ENCODE measurements around the gene PAXIP1. TPM values are rescaled to one million over a fixed set of nuclear protein-coding genes. Genes with fewer than 3 reads are reported as not detected.
A peak's percentile ranks its signal among the peaks of the same experiment; 100 is the strongest.

The PAXIP1 gene
- total and polyA plus RNA-seq, 2 donors (not counting 3 experiments of a cell fraction or from before 2014, with no cell fraction given): 10.0 to 15.8 TPM

- BruUV-seq (replicated peaks): no TSS peak
- H2AFZ ChIP-seq (ENCODE audit: low read depth, low read length): no peak overlapping the region
- no peak for FAIRE-seq
- no peaks in the 10 kb centered on the region for H3K79me2 ChIP-seq (ENCODE audit: control insufficient read depth, insufficient read depth, low read length)
- peak; percentile 72 for DNase-seq (ENCODE audit: low read depth, low spot score)
- intact Hi-C loops (cut with micrococcal nuclease): loop anchor here (1.0 kb wide), 2 partner anchors 25 to 40 kb away; no protein-coding TSS in a partner anchor
- CTCF ChIA-PET: interaction anchor here (0.6 to 4.1 kb wide), 17 partner anchors 10 to 403 kb away, joined by 3 to 57 read pairs (median 4); no protein-coding TSS in a partner anchor
- dilution Hi-C loops (cut with MboI; ENCODE audit: extremely low pct_ligation_motif_present, low sequenced_read_pairs): no loop called here
- no peaks in the 10 kb centered on the region for H3K27me3 ChIP-seq (ENCODE audit: control insufficient read depth in 2 of 2, insufficient read depth in 2 of 2, low read length in 2 of 2)
- no peak overlapping the region for H3K9ac ChIP-seq (replicated peaks; ENCODE audit: extremely low read depth, insufficient read depth, low read length)
- no peaks in the 10 kb centered on the region for H3K9me3 ChIP-seq (replicated peaks; ENCODE audit: control insufficient read depth, insufficient read depth, low read length)
- TF ChIP-seq POLR2AphosphoS5 (IDR thresholded peaks at IDR 0.05; ENCODE audit: insufficient read depth, low read depth, low read length): no peak
- peak; percentile 78 to 80 for TF ChIP-seq CTCF (IDR thresholded peaks at IDR 0.05; ENCODE audit: extremely low read depth in 1 of 2, insufficient read depth in 1 of 2, low read depth in 1 of 2, low read length in 2 of 2)
- TF ChIP-seq POLR2A (IDR thresholded peaks at IDR 0.05; ENCODE audit: low read depth, low read length): no peak
- no peaks in the 10 kb centered on the region for H3K9me1 ChIP-seq (replicated peaks; ENCODE audit: control insufficient read depth, extremely low read depth, insufficient read depth, low read length)
- no peaks in the 10 kb centered on the region for H3K4me1 ChIP-seq (ENCODE audit: control insufficient read depth, extremely low read depth, insufficient read depth, low read length)
- no peaks in the 10 kb centered on the region for H4K20me1 ChIP-seq (replicated peaks; ENCODE audit: control insufficient read depth, extremely low read depth, insufficient read depth, low read length)
- H3K4me2 ChIP-seq (ENCODE audit: insufficient read depth, low read length): no peak overlapping the region
- no peak overlapping the region for H3K27ac ChIP-seq (ENCODE audit: insufficient read depth, low read depth, low read length)
- POLR2A ChIA-PET: no interaction called here
- H3K4me3 ChIP-seq (replicated peaks in 1 of 3; ENCODE audit: insufficient read depth in 1 of 3, low read depth in 1 of 3, low read length in 3 of 3): no peak overlapping the region
- peaks cover 6 to 11% of the 10 kb centered on the region in 2 experiments for H3K36me3 ChIP-seq (ENCODE audit: control insufficient read depth in 2 of 2, extremely low read depth in 1 of 2, insufficient read depth in 2 of 2, low read length in 2 of 2)
Measured at GRCh38 chr7:154953006-154953684, 49.8 kb downstream of the PAXIP1 start.

GRCh38 chr7:154950960-154951359 is 52.0 kb downstream of the PAXIP1 start:
- no peaks in the 10 kb centered on the region for H3K9me3 ChIP-seq (replicated peaks; ENCODE audit: control insufficient read depth, insufficient read depth, low read length)
- no peaks in the 10 kb centered on the region for H3K79me2 ChIP-seq (ENCODE audit: control insufficient read depth, insufficient read depth, low read length)
- CTCF ChIA-PET: interaction anchor here (1.7 to 4.1 kb wide), 2 partner anchors 22 to 394 kb away, joined by 3 to 57 read pairs; no protein-coding TSS in a partner anchor
- no peak overlapping the region for H3K4me3 ChIP-seq (replicated peaks in 1 of 3; ENCODE audit: insufficient read depth in 1 of 3, low read depth in 1 of 3, low read length in 3 of 3)
- intact Hi-C loops (cut with micrococcal nuclease): no loop called here
- H3K4me2 ChIP-seq (ENCODE audit: insufficient read depth, low read length): no peak overlapping the region
- dilution Hi-C loops (cut with MboI; ENCODE audit: extremely low pct_ligation_motif_present, low sequenced_read_pairs): no loop called here
- no peak for DNase-seq (ENCODE audit: low read depth, low spot score)
- H3K9ac ChIP-seq (replicated peaks; ENCODE audit: extremely low read depth, insufficient read depth, low read length): no peak overlapping the region
- no TSS peak for BruUV-seq (replicated peaks)
- no peak for FAIRE-seq
- no peaks in the 10 kb centered on the region for H4K20me1 ChIP-seq (replicated peaks; ENCODE audit: control insufficient read depth, extremely low read depth, insufficient read depth, low read length)
- no peaks in the 10 kb centered on the region for H3K9me1 ChIP-seq (replicated peaks; ENCODE audit: control insufficient read depth, extremely low read depth, insufficient read depth, low read length)
- no peak overlapping the region for H3K27ac ChIP-seq (ENCODE audit: insufficient read depth, low read depth, low read length)
- POLR2A ChIA-PET: no interaction called here
- H3K4me1 ChIP-seq (ENCODE audit: control insufficient read depth, extremely low read depth, insufficient read depth, low read length): no peaks in the 10 kb centered on the region
- H3K36me3 ChIP-seq (ENCODE audit: control insufficient read depth in 2 of 2, extremely low read depth in 1 of 2, insufficient read depth in 2 of 2, low read length in 2 of 2): peaks cover 6% of the 10 kb centered on the region in 2 experiments
- H3K27me3 ChIP-seq (ENCODE audit: control insufficient read depth in 2 of 2, insufficient read depth in 2 of 2, low read length in 2 of 2): no peaks in the 10 kb centered on the region
- TF ChIP-seq MYC (IDR thresholded peaks at IDR 0.05; ENCODE audit: low read depth, low read length) (no peak), POLR2A (IDR thresholded peaks at IDR 0.05; ENCODE audit: low read depth, low read length) (no peak), FOS (IDR thresholded peaks at IDR 0.05; ENCODE audit: borderline replicate concordance, insufficient read depth, low read length) (no peak), MAX (IDR thresholded peaks at IDR 0.05; ENCODE audit: insufficient read depth, insufficient read length) (no peak), CTCF (IDR thresholded peaks at IDR 0.05; ENCODE audit: extremely low read depth in 1 of 2, insufficient read depth in 1 of 2, low read depth in 1 of 2, low read length in 2 of 2) (no peak), EZH2 (IDR thresholded peaks at IDR 0.05; ENCODE audit: borderline replicate concordance, low read depth, low read length, severe bottlenecking) (no peak), POLR2AphosphoS5 (IDR thresholded peaks at IDR 0.05; ENCODE audit: insufficient read depth, low read depth, low read length) (no peak), GATA2 (IDR thresholded peaks at IDR 0.05; ENCODE audit: insufficient read depth, insufficient read length, low read depth, low read length) (no peak), JUN (IDR thresholded peaks at IDR 0.05; ENCODE audit: borderline replicate concordance, insufficient read depth, insufficient read length, low read depth) (no peak)
- H2AFZ ChIP-seq (ENCODE audit: low read depth, low read length): no peak overlapping the region
